HepG2 (cell line): Measurements from ENCODE around the gene H1-8. TPM values are rescaled to one million over a fixed set of nuclear protein-coding genes. Genes with fewer than 3 reads are reported as not detected.
A peak's percentile ranks its signal among the peaks of the same experiment; 100 is the strongest.

Experiments
- CBFB ChIP-seq: sonication (generic); formaldehyde crosslinking; IDR thresholded peaks from 2 replicates; pipeline ENCODE4 v1.4.0; 2020; ENCODE audit warnings: missing genetic modification reagents
- CCAR2 ChIP-seq: fragments of 200-400 bp; formaldehyde crosslinking; optimal IDR thresholded peaks from 2 replicates; pipeline ENCODE3; 2018; ENCODE audit warnings: low read depth, mild to moderate bottlenecking, low read length, moderate library complexity
- CHD4 ChIP-seq: fragments of 200-600 bp; sonication (generic); IDR thresholded peaks from 2 replicates; pipeline ENCODE4 v1.7.0; 2017; ENCODE audit warnings: mild to moderate bottlenecking, low read length, borderline replicate concordance
- CREM ChIP-seq, 2 experiments: sonication (generic) in 1 of 2; formaldehyde crosslinking in 1 of 2; IDR thresholded peaks; 2 replicates each; pipeline versions ENCODE4 v1.4.0 to v1.6.1; 2016 to 2020; ENCODE audit warnings: antibody characterized with exemption in 1 of 2, mild to moderate bottlenecking in 1 of 2, missing genetic modification reagents in 1 of 2
- ESRRA ChIP-seq: sonication (generic); formaldehyde crosslinking; IDR thresholded peaks from 2 replicates; pipeline ENCODE4 v1.5.1; 2020; ENCODE audit warnings: mild to moderate bottlenecking, low read depth, missing genetic modification reagents
- HOXA9 ChIP-seq: sonication (generic); formaldehyde crosslinking; IDR thresholded peaks from 2 replicates; pipeline ENCODE4 v1.8.1; 2022; ENCODE audit warnings: missing genetic modification reagents, mild to moderate bottlenecking, moderate library complexity, borderline replicate concordance
- MXD4 ChIP-seq: IDR thresholded peaks from 2 replicates; pipeline ENCODE4 v1.6.1; 2016; ENCODE audit warnings: mild to moderate bottlenecking, missing biosample characterization, missing genetic modification reagents
- RAD21 ChIP-seq: fragments of 450-650 bp; formaldehyde crosslinking; IDR thresholded peaks from 2 replicates; pipeline ENCODE4 v1.5.0; 2020; ENCODE audit warnings: mild to moderate bottlenecking
- RBAK ChIP-seq: sonication (generic); formaldehyde crosslinking; IDR thresholded peaks from 2 replicates; pipeline ENCODE4 v1.5.1; 2020; ENCODE audit warnings: mild to moderate bottlenecking, missing genetic modification reagents
- REXO4 ChIP-seq: sonication (generic); formaldehyde crosslinking; IDR thresholded peaks from 2 replicates; pipeline ENCODE4 v1.8.0; 2022; ENCODE audit warnings: missing genetic modification reagents, mild to moderate bottlenecking, borderline replicate concordance
- SALL2 ChIP-seq: sonication (generic); formaldehyde crosslinking; IDR thresholded peaks from 2 replicates; pipeline ENCODE4 v1.8.1; 2023; ENCODE audit warnings: mild to moderate bottlenecking, missing genetic modification reagents, inconsistent platforms
- ZNF24 ChIP-seq: fragments of 450-650 bp; IDR thresholded peaks from 2 replicates; pipeline ENCODE4 v1.6.1; 2017; ENCODE audit warnings: antibody characterized with exemption, mild to moderate bottlenecking
- ZNF569 ChIP-seq: sonication (generic); formaldehyde crosslinking; IDR thresholded peaks from 2 replicates; pipeline ENCODE4 v1.5.0; 2020; ENCODE audit warnings: mild to moderate bottlenecking, missing genetic modification reagents, moderate library complexity, borderline replicate concordance
- ZNF572 ChIP-seq: sonication (generic); formaldehyde crosslinking; IDR thresholded peaks from 2 replicates; pipeline ENCODE4 v1.5.1; 2020; ENCODE audit warnings: mild to moderate bottlenecking, missing genetic modification reagents
- ZNF589 ChIP-seq: sonication (generic); formaldehyde crosslinking; conservative IDR thresholded peaks from 2 replicates; pipeline ENCODE4 v1.8.0; 2022; ENCODE audit warnings: mild to moderate bottlenecking, moderate library complexity, missing genetic modification reagents
- ZSCAN30 ChIP-seq: sonication (generic); formaldehyde crosslinking; IDR thresholded peaks from 2 replicates; pipeline ENCODE4 v1.5.0; 2020; ENCODE audit warnings: mild to moderate bottlenecking, missing genetic modification reagents
- ZZZ3 ChIP-seq: sonication (generic); formaldehyde crosslinking; IDR thresholded peaks from 2 replicates; pipeline ENCODE4 v1.4.0; 2020; ENCODE audit warnings: missing genetic modification reagents, mild to moderate bottlenecking, borderline replicate concordance
- polyA plus RNA-seq, 8 experiments: library from polyadenylated mRNA; depleted of rRNA in 3 of 8; stranded (reverse) in 7 of 8; unstranded in 1 of 8; fragments of >200 nt; fragmentation: Illumina TruSeq in 4 of 8; extraction: Trizol in 4 of 8; gene quantifications; 2 replicates each; pipeline versions ENCODE4 v1.2.1 to v1.2.3, GENCODE V29; 2011 to 2016; ENCODE audit warnings: low read depth in 4 of 8, missing spikeins in 1 of 8, mixed read lengths in 1 of 8; ENCODE audit not compliant: insufficient read depth in 1 of 8
- total RNA-seq, 5 experiments: library from RNA; depleted of rRNA; stranded (reverse); fragments of >200 nt; fragmentation: Illumina TruSeq; extraction: Trizol; gene quantifications; 2 replicates each; pipeline ENCODE4 v1.2.3, GENCODE V29; 2016; ENCODE audit warnings: low read depth in 1 of 5
- TF ChIP-seq, protein P1 (sequence below): sonication (generic); formaldehyde crosslinking; IDR thresholded peaks from 2 replicates; pipeline ENCODE4 v1.4.0; 2020; ENCODE audit warnings: missing genetic modification reagents, mild to moderate bottlenecking, borderline replicate concordance
- TF ChIP-seq, protein P2 (sequence below), 2 experiments: sonication (generic) in 1 of 2; formaldehyde crosslinking in 1 of 2; IDR thresholded peaks; 2 replicates each; pipeline versions ENCODE4 v1.4.0 to v1.6.1; 2018 to 2020; ENCODE audit warnings: missing genetic modification reagents in 2 of 2, borderline replicate concordance in 1 of 2, low read depth in 1 of 2, mild to moderate bottlenecking in 1 of 2, missing biosample characterization in 1 of 2
- TF ChIP-seq, protein P3 (sequence below): sonication (generic); formaldehyde crosslinking; conservative IDR thresholded peaks from 2 replicates; pipeline ENCODE4 v1.4.0; 2020; ENCODE audit warnings: missing genetic modification reagents
- TF ChIP-seq, protein P4 (sequence below): sonication (generic); formaldehyde crosslinking; IDR thresholded peaks from 2 replicates; pipeline ENCODE4 v1.4.0; 2020; ENCODE audit warnings: mild to moderate bottlenecking, low read depth, missing genetic modification reagents

H1-8 gene
- total and polyA plus RNA-seq, 2 of the 13 experiments (the other 11 are each of a cell fraction or from before 2014, with no cell fraction given), result 0.08 TPM; not detected in 1

DNA sequence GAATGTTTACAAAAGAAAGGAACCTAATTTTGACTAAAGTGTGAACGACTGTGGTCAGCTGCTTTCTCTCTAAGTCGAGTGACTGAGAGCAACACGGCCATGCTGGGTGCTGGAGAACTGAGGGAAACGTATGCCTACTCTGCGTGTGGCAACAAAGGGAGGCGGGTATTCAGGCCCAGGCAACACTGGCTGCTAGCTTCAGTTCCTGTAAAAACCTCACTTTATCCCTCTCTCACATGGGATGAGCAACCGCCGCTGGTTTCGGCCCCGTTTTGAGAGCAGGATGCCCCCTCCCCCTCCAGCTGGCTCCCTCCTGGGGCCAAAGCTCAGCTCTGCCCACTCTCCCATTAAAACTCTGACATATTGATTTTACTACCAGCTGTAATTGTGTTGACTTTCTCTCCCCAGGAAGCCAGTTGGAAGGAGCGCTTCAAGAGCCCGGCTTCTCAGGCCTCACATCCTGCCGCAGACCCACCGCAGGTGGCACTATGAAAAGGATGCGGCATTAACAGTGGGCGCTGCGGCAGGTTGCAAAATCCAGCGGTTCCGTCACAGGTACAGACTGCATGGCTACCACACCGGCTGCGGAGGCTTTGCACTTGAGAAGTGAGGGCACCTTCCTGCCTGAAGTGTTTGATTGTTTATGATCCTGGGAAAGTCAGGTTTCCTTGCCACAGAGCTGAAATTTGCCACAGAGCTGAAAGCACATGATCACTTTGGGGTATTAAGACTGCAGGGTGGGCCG, 50.8 kb downstream of the H1-8 start (continued):
- TF ChIP-seq, protein P1, sequence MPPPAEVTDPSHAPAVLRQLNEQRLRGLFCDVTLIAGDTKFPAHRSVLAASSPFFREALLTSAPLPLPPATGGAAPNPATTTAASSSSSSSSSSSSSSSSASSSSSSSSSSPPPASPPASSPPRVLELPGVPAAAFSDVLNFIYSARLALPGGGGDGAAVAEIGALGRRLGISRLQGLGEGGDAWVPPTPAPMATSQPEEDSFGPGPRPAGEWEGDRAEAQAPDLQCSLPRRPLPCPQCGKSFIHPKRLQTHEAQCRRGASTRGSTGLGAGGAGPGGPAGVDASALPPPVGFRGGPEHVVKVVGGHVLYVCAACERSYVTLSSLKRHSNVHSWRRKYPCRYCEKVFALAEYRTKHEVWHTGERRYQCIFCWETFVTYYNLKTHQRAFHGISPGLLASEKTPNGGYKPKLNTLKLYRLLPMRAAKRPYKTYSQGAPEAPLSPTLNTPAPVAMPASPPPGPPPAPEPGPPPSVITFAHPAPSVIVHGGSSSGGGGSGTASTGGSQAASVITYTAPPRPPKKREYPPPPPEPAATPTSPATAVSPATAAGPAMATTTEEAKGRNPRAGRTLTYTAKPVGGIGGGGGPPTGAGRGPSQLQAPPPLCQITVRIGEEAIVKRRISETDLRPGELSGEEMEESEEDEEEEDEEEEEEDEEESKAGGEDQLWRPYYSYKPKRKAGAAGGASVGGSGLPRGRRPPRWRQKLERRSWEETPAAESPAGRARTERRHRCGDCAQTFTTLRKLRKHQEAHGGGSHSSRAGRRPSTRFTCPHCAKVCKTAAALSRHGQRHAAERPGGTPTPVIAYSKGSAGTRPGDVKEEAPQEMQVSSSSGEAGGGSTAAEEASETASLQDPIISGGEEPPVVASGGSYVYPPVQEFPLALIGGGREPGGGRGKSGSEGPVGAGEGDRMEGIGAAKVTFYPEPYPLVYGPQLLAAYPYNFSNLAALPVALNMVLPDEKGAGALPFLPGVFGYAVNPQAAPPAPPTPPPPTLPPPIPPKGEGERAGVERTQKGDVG (CRISPR knock-in tag), result 0 out of 2 replicates have a peak, but pooled peaks have one; percentile 84
- TF ChIP-seq CREM (IDR thresholded peaks at IDR 0.05), result peak; percentile 77
- TF ChIP-seq CREM (CRISPR knock-in tag; IDR thresholded peaks at IDR 0.05), result no peak
- no peak for TF ChIP-seq ZNF572
- TF ChIP-seq, protein P2, sequence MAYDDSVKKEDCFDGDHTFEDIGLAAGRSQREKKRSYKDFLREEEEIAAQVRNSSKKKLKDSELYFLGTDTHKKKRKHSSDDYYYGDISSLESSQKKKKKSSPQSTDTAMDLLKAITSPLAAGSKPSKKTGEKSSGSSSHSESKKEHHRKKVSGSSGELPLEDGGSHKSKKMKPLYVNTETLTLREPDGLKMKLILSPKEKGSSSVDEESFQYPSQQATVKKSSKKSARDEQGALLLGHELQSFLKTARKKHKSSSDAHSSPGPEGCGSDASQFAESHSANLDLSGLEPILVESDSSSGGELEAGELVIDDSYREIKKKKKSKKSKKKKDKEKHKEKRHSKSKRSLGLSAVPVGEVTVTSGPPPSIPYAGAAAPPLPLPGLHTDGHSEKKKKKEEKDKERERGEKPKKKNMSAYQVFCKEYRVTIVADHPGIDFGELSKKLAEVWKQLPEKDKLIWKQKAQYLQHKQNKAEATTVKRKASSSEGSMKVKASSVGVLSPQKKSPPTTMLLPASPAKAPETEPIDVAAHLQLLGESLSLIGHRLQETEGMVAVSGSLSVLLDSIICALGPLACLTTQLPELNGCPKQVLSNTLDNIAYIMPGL (CRISPR knock-in tag; IDR thresholded peaks at IDR 0.05; ENCODE audit: borderline replicate concordance in 1 of 2, low read depth in 1 of 2), result peak in 1 of 2 experiments; percentile 32; a peak in 2 of 4 replicates
- peak; percentile 52 for TF ChIP-seq RAD21 (CRISPR knock-in tag)
- no peak for TF ChIP-seq RBAK (CRISPR knock-in tag)
- TF ChIP-seq CBFB (CRISPR knock-in tag), result peak; percentile 45; the same call in 1 of the 2 replicates
- no peak for TF ChIP-seq ZSCAN30 (CRISPR knock-in tag)
- no peak for TF ChIP-seq REXO4 (CRISPR knock-in tag)
- no peak; the same call in none of the 2 replicates for TF ChIP-seq ESRRA (CRISPR knock-in tag)
- TF ChIP-seq SALL2, result no peak
- TF ChIP-seq HOXA9, result no peak
- no peak for TF ChIP-seq ZZZ3 (CRISPR knock-in tag)
- no peak for TF ChIP-seq ZNF589
- TF ChIP-seq MXD4 (CRISPR knock-in tag), result 0 out of 2 replicates have a peak, but pooled peaks have one; percentile 15
- TF ChIP-seq, protein P3, sequence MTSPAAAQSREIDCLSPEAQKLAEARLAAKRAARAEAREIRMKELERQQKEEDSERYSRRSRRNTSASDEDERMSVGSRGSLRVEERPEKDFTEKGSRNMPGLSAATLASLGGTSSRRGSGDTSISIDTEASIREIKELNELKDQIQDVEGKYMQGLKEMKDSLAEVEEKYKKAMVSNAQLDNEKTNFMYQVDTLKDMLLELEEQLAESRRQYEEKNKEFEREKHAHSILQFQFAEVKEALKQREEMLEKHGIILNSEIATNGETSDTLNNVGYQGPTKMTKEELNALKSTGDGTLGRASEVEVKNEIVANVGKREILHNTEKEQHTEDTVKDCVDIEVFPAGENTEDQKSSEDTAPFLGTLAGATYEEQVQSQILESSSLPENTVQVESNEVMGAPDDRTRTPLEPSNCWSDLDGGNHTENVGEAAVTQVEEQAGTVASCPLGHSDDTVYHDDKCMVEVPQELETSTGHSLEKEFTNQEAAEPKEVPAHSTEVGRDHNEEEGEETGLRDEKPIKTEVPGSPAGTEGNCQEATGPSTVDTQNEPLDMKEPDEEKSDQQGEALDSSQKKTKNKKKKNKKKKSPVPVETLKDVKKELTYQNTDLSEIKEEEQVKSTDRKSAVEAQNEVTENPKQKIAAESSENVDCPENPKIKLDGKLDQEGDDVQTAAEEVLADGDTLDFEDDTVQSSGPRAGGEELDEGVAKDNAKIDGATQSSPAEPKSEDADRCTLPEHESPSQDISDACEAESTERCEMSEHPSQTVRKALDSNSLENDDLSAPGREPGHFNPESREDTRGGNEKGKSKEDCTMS (CRISPR knock-in tag), result no peak
- no peak for TF ChIP-seq ZNF569 (CRISPR knock-in tag)
- TF ChIP-seq CCAR2, result no peak
- TF ChIP-seq, protein P4, sequence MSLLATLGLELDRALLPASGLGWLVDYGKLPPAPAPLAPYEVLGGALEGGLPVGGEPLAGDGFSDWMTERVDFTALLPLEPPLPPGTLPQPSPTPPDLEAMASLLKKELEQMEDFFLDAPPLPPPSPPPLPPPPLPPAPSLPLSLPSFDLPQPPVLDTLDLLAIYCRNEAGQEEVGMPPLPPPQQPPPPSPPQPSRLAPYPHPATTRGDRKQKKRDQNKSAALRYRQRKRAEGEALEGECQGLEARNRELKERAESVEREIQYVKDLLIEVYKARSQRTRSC (CRISPR knock-in tag), result no peak
- TF ChIP-seq ZNF24, result no peak
- TF ChIP-seq CHD4, result no peak
